HCT116 (cell line): Measurements from ENCODE around the gene TMEM74B. TPM values are rescaled to one million over a fixed set of nuclear protein-coding genes. Genes with fewer than 3 reads are reported as not detected.

ENCODE experiments used
- ATAC-seq: fragments of 200-7000 bp; cut with Tn5 transposase; 2 replicates; pipeline ENCODE4 v1.9.1; 2020; ENCODE audit warnings: mild to moderate bottlenecking, moderate library complexity
- BruUV-seq: library from RNA; stranded (reverse); fragments of 400-500 nt; replicated peaks from 2 replicates; lab custom pipeline; 2021; lab: Mats Ljungman, UMichigan
- CTCF ChIA-PET: fragments of 300-600 bp; sonication (Branson Sonifier 250); formaldehyde crosslinking; loops from one replicate; lab custom pipeline; 2021; ENCODE audit warnings: antibody characterized with exemption; lab: Charles Lee
- POLR2A ChIA-PET: fragments of 300-600, 350-600 bp; sonication (Branson Sonifier 250); formaldehyde crosslinking; loops from one replicate; lab custom pipeline; 2021; ENCODE audit warnings: antibody characterized with exemption; lab: Charles Lee
- RAD21 ChIA-PET, 2 experiments: fragments of 300-600 bp; sonication (Branson Sonifier 250); formaldehyde crosslinking; loops; one replicate each; lab custom pipeline; 2023; ENCODE audit warnings: low total read pairs in 2 of 2; ENCODE audit not compliant: uncharacterized antibody in 2 of 2, unreplicated experiment in 2 of 2, low non-redundant PET in 1 of 2; lab: Charles Lee
- DNase-seq: peaks from one replicate; pipeline ENCODE4 v3.0.0-alpha.2; 2010; ENCODE audit warnings: low read depth, low spot score
- H2AFZ ChIP-seq: fragments of 200-600 bp; shearing (Covaris generic), sonication (generic); 2 replicates; pipeline ENCODE4 v1.6.1; 2017; ENCODE audit warnings: low read depth, mixed run types, mixed read lengths, antibody characterized with exemption, low read length; ENCODE audit not compliant: poor library complexity, severe bottlenecking
- H3K27ac ChIP-seq: 2 replicates; pipeline ENCODE4 v1.5.1; 2012; ENCODE audit warnings: low read depth, low read length
- H3K27me3 ChIP-seq: fragments of 200-600 bp; sonication (generic); 2 replicates; pipeline ENCODE4 v1.6.1; 2016; ENCODE audit warnings: mixed run types, low read length, mixed read lengths; ENCODE audit not compliant: insufficient read depth
- H3K36me3 ChIP-seq, 2 experiments: fragments of 200-500 bp in 1 of 2; fragments of 200-600 bp in 1 of 2; sonication (Bioruptor generic) in 1 of 2; sonication (generic) in 1 of 2; 2 replicates each; pipeline versions ENCODE4 v1.5.1 to v1.6.1; 2014 to 2016; ENCODE audit warnings: low read length in 2 of 2, inconsistent platforms in 1 of 2, mixed read lengths in 1 of 2, mixed run types in 1 of 2; ENCODE audit not compliant: insufficient read depth in 2 of 2, control insufficient read depth in 1 of 2
- H3K4me1 ChIP-seq, 2 experiments: fragments of 200-600 bp in 1 of 2; sonication (generic) in 1 of 2; 2 replicates each; pipeline versions ENCODE4 v1.5.1 to v1.6.1; 2012 to 2017; ENCODE audit warnings: low read length in 2 of 2, inconsistent platforms in 1 of 2, mild to moderate bottlenecking in 1 of 2, mixed read lengths in 1 of 2, mixed run types in 1 of 2, moderate library complexity in 1 of 2; ENCODE audit not compliant: insufficient read depth in 2 of 2, control insufficient read depth in 1 of 2
- H3K4me2 ChIP-seq: fragments of 200-600 bp; sonication (generic); 2 replicates; pipeline ENCODE4 v1.6.1; 2017; ENCODE audit warnings: mixed run types, low read length, mixed read lengths
- H3K4me3 ChIP-seq, 2 experiments: fragments of 200-600 bp in 1 of 2; sonication (generic) in 1 of 2; replicated peaks in 1 of 2; 2 replicates each; pipeline ENCODE4 v1.5.1; 2011 to 2016; ENCODE audit warnings: low read length in 2 of 2, control low read depth in 1 of 2, low read depth in 1 of 2, mild to moderate bottlenecking in 1 of 2, mixed read lengths in 1 of 2, mixed run types in 1 of 2
- H3K79me2 ChIP-seq: fragments of 200-600 bp; sonication (generic); 2 replicates; pipeline ENCODE4 v1.6.1; 2017; ENCODE audit warnings: mild to moderate bottlenecking, mixed run types, low read length, moderate library complexity, mixed read lengths; ENCODE audit not compliant: insufficient read depth
- H3K9ac ChIP-seq: fragments of 200-600 bp; sonication (generic); 2 replicates; pipeline ENCODE4 v1.6.1; 2016; ENCODE audit warnings: low read length, mixed read lengths
- H3K9me2 ChIP-seq: fragments of 200-600 bp; sonication (generic), shearing (Covaris generic); 2 replicates; pipeline ENCODE4 v1.6.1; 2017; ENCODE audit warnings: mixed run types, mild to moderate bottlenecking, moderate library complexity; ENCODE audit not compliant: insufficient read depth
- H3K9me3 ChIP-seq, 2 experiments: fragments of 200-500 bp in 1 of 2; fragments of 200-600 bp in 1 of 2; sonication (Bioruptor generic) in 1 of 2; sonication (generic) in 1 of 2; 2 replicates each; pipeline ENCODE4 v1.6.1; 2014 to 2017; ENCODE audit warnings: low read length in 2 of 2, mixed read lengths in 2 of 2, inconsistent platforms in 1 of 2, low read depth in 1 of 2, mild to moderate bottlenecking in 1 of 2, mixed run types in 1 of 2, moderate library complexity in 1 of 2; ENCODE audit not compliant: control insufficient read depth in 1 of 2, insufficient read depth in 1 of 2
- H4K20me1 ChIP-seq: fragments of 200-600 bp; sonication (generic), shearing (Covaris generic); 2 replicates; pipeline ENCODE4 v1.6.1; 2017; ENCODE audit warnings: mixed run types, mild to moderate bottlenecking, moderate library complexity; ENCODE audit not compliant: insufficient read depth
- ATF3 ChIP-seq: IDR thresholded peaks from 2 replicates; pipeline ENCODE4 v1.6.1; 2012
- CTCF ChIP-seq, 3 experiments: fragments of 200-600 bp in 1 of 3; sonication (generic) in 1 of 3; IDR thresholded peaks in 2 of 3; conservative IDR thresholded peaks in 1 of 3; 2 replicates each; pipeline ENCODE4 v1.5.1; 2012 to 2017; ENCODE audit warnings: low read depth in 2 of 3, low read length in 2 of 3, antibody characterized with exemption in 1 of 3, borderline replicate concordance in 1 of 3, control low read depth in 1 of 3, mild to moderate bottlenecking in 1 of 3, mixed read lengths in 1 of 3, mixed run types in 1 of 3, moderate library complexity in 1 of 3; ENCODE audit not compliant: insufficient read depth in 1 of 3
- EZH2 ChIP-seq: fragments of 200-600 bp; sonication (generic); IDR thresholded peaks from 2 replicates; pipeline ENCODE4 v1.6.1; 2017; ENCODE audit warnings: antibody characterized with exemption, mixed run types
- FOSL1 ChIP-seq: IDR thresholded peaks from 2 replicates; pipeline ENCODE4 v1.6.1; 2012; ENCODE audit warnings: low read depth
- MAX ChIP-seq: IDR thresholded peaks from 2 replicates; pipeline ENCODE4 v1.6.1; 2012
- POLR2A ChIP-seq: IDR thresholded peaks from 2 replicates; pipeline ENCODE4 v1.7.0; 2011; ENCODE audit warnings: borderline replicate concordance; ENCODE audit not compliant: insufficient read depth, insufficient read length; ENCODE audit errors: extremely low read depth
- RAD21 ChIP-seq: IDR thresholded peaks from 2 replicates; pipeline ENCODE4 v1.6.1; 2012; ENCODE audit warnings: low read depth, mild to moderate bottlenecking
- SIN3A ChIP-seq: IDR thresholded peaks from 2 replicates; pipeline ENCODE4 v1.6.1; 2012; ENCODE audit warnings: low read depth
- SRF ChIP-seq: IDR thresholded peaks from 2 replicates; pipeline ENCODE4 v1.6.1; 2012; ENCODE audit warnings: low read depth
- TCF7L2 ChIP-seq: IDR thresholded peaks from 2 replicates; pipeline ENCODE4 v1.7.0; 2011; ENCODE audit warnings: borderline replicate concordance, inconsistent platforms; ENCODE audit not compliant: insufficient read depth, insufficient read length; ENCODE audit errors: extremely low read depth
- YY1 ChIP-seq: IDR thresholded peaks from 2 replicates; pipeline ENCODE4 v1.6.1; 2011; ENCODE audit warnings: low read length, low read depth, moderate library complexity, mild to moderate bottlenecking; ENCODE audit not compliant: insufficient replicate concordance; ENCODE audit errors: extremely low read depth
- ZFX ChIP-seq: fragments of 450-650 bp; IDR thresholded peaks from 2 replicates; pipeline ENCODE4 v1.6.1; 2017
- intact Hi-C: fragments of 100-400 bp; cut with micrococcal nuclease; formaldehyde crosslinking; loops from 2 replicates; pipeline ENCODE4 v1.10.0; 2022
- total RNA-seq: library from RNA; stranded (reverse); gene quantifications from one replicate; pipeline ENCODE4 v1.2.1, GENCODE V29; 2021; ENCODE audit not compliant: unreplicated experiment

TMEM74B gene
- total RNA-seq, 1 experiment from 2014 or later = 25.7 TPM

- BruUV-seq = no TSS peak
- Histone ChIP-seq H3K36me3 (no peaks in the 10 kb centered on the region), H3K9ac (no peak overlapping the region), H3K27ac (no peak overlapping the region), H3K79me2 (no peaks in the 10 kb centered on the region), H3K4me3 (no peak overlapping the region), H3K9me2 (no peaks in the 10 kb centered on the region), H3K27me3 (no peaks in the 10 kb centered on the region), H2AFZ (no peak overlapping the region), H3K9me3 (no peaks in the 10 kb centered on the region), H4K20me1 (no peaks in the 10 kb centered on the region), H3K4me1 (peaks cover 0 to 9% of the 10 kb centered on the region in 2 experiments; a peak in 1 of 4 replicates), H3K4me2 (no peak overlapping the region)
- ChIA-PET CTCF (interaction anchor here (2.0 kb wide), 1 partner anchor 14 kb away, joined by 5 read pairs; no protein-coding TSS in a partner anchor), RAD21 (interaction anchor here in 1 of 2 experiments (0.6 kb wide), 1 partner anchor 381 kb away, joined by 3 read pairs; no protein-coding TSS in a partner anchor), POLR2A (no interaction called here)
- no peak for DNase-seq
- TF ChIP-seq FOSL1 (no peak), SIN3A (no peak), MAX (no peak), YY1 (no peak), ATF3 (no peak), TCF7L2 (no peak), POLR2A (no peak), ZFX (no peak), RAD21 (no peak), CTCF (IDR thresholded peaks at IDR 0.05 in 2 of 3, conservative IDR thresholded peaks at IDR 0.05 in 1 of 3; ENCODE audit: borderline replicate concordance in 1 of 3, insufficient read depth in 1 of 3, low read depth in 2 of 3, low read length in 2 of 3) (no peak), EZH2 (no peak), SRF (no peak)
- intact Hi-C loops = no loop called here
- ATAC-seq = peak; percentile 40; the same call in 1 of the 2 replicates
Measured at GRCh38 chr20:1199212-1199873, 14.6 kb upstream of the TMEM74B start.
